SHP77 (cell line): ENCODE results near the gene SLC46A2.

Experiments used
- DNase-seq, 2 experiments: peaks; one replicate each; lab custom pipeline; 2025; lab: John Stamatoyannopoulos, UW

The SLC46A2 gene

GRCh38 chr9:112890106-112891081 is at the start of gene SLC46A2:
SLC46A2 (minus strand) TSS chr9:112890876; CDS start chr9:112890681, 195 bp downstream.
- DNase-seq, result no peak

- no peak for DNase-seq
These were observed 48.7 kb upstream of the SLC46A2 start for GRCh38 chr9:112939418-112939817.

GRCh38 chr9:112933696-112934095 is 43.0 kb upstream of the SLC46A2 start:
- DNase-seq, result no peak

GRCh38 chr9:112925058-112925641 is 34.5 kb upstream of the SLC46A2 start:
- peak; percentile 46 to 51 for DNase-seq

GRCh38 chr9:112921549-112921948 is 30.9 kb upstream of the SLC46A2 start:
- DNase-seq, result peak; percentile 7 to 29

GRCh38 chr9:112917987-112918362 is 27.3 kb upstream of the SLC46A2 start:
- DNase-seq, result no peak

- no peak for DNase-seq
These were observed 26.6 kb upstream of the SLC46A2 start for GRCh38 chr9:112917047-112917986.

- DNase-seq, result no peak
These were observed 23.8 kb upstream of the SLC46A2 start for GRCh38 chr9:112914524-112914923.

GRCh38 chr9:112913326-112913725 is 22.6 kb upstream of the SLC46A2 start:
- DNase-seq, result no peak

- DNase-seq, result no peak
These were observed 22.0 kb upstream of the SLC46A2 start for GRCh38 chr9:112912636-112913035.

- no peak for DNase-seq
These were observed 21.1 kb upstream of the SLC46A2 start for GRCh38 chr9:112911736-112912135.

- no peak for DNase-seq
These were observed 14.4 kb upstream of the SLC46A2 start for GRCh38 chr9:112905084-112905483.

GRCh38 chr9:112900901-112901300 is 10.2 kb upstream of the SLC46A2 start:
- DNase-seq, result no peak

- no peak for DNase-seq
These were observed 9.8 kb upstream of the SLC46A2 start for GRCh38 chr9:112900488-112900887.

- no peak for DNase-seq
These were observed 8.2 kb upstream of the SLC46A2 start for GRCh38 chr9:112898872-112899311.

GRCh38 chr9:112896131-112896530 is 5.5 kb upstream of the SLC46A2 start:
- DNase-seq, result no peak

- DNase-seq, result no peak
These were observed 4.0 kb upstream of the SLC46A2 start for GRCh38 chr9:112894699-112895098.

- DNase-seq, result no peak
These were observed 3.4 kb upstream of the SLC46A2 start for GRCh38 chr9:112894041-112894440.

GRCh38 chr9:112892981-112893380 is 2.3 kb upstream of the SLC46A2 start:
- DNase-seq, result no peak

- no peak for DNase-seq
These were observed 845 bp upstream of the SLC46A2 start for GRCh38 chr9:112891521-112891920.

GRCh38 chr9:112887381-112887780 is 3.3 kb downstream of the SLC46A2 start:
- DNase-seq, result no peak

- no peak for DNase-seq
These were observed 4.3 kb downstream of the SLC46A2 start for GRCh38 chr9:112886351-112886750.
